GM18907 (cell line): Measurements from ENCODE around the gene RND2.

Experiments used
- ATAC-seq: cut with Tn5 transposase; IDR thresholded peaks from one replicate; pipeline ENCODE4 v1.9.1; 2021; ENCODE audit warnings: mild to moderate bottlenecking, moderate library complexity; ENCODE audit not compliant: unreplicated experiment

The RND2 gene

DNA sequence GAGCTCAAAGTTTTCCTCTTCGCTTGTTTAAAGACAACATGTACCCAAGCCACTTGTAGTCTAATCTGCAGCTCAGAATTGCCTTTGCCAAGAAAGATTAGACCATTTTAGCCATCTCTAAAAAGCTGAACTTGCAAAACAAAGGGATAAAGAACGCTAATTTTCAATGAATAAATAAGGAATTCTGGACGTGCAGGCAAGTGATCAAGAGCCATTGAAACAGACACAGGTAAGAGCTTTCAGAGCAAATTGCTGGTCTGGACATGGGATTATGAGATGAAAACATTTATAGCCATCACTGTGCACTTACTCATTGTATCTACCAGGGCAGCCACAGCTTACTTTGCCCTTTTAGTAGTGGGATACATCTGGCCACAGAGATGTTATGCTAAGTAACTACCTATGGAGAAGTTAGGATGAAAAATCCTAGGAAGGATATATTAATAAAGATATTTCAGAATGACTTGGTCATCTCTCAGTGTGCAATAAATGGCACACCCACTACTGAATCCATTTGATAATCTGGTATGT, 44.4 kb downstream of the RND2 start:
- no peak for ATAC-seq

DNA sequence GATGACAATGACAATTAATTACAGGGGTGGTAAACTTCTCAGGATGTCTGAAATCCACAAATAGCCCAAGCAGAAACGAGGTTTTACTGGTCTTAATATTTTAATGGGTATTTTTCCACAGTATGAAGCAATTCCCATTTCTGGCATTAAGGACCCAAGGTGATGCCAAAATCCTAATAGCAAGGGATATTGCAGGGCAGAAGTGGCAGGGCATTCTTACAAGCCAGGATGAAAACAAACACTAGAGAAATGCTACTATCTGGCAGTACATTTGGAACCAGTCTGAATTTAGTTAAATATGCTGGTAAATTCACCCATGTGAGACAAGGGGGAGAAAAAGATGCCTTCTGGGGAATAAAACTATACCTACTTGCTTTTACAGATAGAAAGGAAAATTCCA, 45.2 kb downstream of the RND2 start:
- ATAC-seq = no peak

DNA sequence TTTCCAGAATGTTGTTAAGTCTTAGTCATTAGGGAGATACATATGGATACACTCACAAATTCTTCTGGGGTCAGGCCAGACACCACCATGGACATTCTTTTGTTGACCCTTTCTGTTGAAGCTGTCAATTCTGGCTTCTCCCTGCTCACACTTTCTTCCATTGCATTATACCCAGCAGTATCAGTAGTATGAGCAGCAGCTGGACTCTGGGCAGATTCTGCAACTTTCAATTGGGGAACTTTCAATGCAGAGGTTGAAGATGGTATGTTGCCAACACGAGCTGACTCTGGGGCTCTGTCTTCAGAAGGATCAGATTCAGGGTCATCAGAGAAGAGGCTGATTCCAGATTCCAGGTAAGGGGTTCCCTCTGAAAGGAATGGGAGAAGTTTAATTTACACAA, 45.8 kb downstream of the RND2 start:
- no peak for ATAC-seq

DNA sequence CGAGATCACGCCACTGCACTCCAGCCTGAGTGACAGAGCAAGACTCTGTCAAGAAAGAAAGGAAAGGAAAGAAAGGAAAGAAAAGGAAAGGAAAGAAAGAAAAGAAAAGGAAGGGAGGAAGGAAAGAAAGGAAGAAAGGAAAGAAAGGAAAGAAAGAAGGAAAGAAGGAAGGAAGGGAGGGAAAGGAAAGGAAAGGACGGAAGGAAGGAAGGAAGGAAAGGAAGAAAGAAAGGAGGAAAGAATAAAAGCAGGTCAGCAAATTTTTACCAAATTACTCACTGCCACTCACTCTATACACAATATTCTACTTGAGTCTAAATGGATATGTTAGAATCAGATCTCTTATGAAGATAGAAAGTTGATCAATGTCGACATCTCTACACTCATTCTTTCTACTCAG, 49.8 kb downstream of the RND2 start:
- no peak for ATAC-seq

DNA sequence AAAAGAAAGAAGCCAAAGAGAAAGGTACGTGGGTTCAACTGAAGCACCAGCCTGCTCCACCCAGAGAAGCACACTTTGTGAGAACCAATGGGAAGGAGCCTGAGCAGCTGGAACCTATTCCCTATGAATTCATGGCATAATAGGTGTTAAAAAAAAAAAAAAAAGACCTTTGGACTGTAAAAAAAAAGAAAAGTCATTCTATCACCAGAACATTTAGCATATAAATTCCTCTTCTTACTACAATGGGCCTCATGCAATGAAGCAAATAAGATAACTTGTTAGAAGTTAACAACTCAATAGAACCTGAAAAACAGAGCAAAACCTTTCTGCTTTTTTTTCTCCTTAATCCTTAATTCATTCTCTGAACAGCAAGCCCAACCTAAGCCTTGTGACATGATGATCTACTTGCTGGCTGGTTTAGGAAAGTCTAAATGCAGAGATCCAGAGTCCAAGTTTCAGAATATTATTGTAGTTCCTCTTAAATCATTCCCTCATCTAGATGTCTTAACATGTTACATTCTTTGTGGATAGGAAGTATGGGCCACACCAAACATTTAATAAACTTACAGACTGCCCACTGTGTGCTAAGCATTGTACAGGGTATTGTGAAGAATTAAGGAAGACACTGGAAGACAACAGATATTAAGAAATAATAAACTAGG, 54.7 kb downstream of the RND2 start:
- no peak for ATAC-seq
